Large intestine (tissue), 3 donors: ENCODE results near the gene RTP3. TPM values are rescaled to one million over a fixed set of nuclear protein-coding genes. Genes with fewer than 3 reads are reported as not detected.

Experiments used
- DNase-seq, 2 donors: peaks; one replicate each; pipeline versions ENCODE4 v3.0.0 to v3.0.0-alpha.2; 2013
- H3K27ac ChIP-seq: one replicate; pipeline ENCODE4 v1.5.1; 2013; ENCODE audit warnings: low read length
- H3K27me3 ChIP-seq: 2 replicates; pipeline ENCODE4 v1.6.1; 2013; ENCODE audit warnings: low read length; ENCODE audit not compliant: control insufficient read depth, insufficient read depth
- H3K36me3 ChIP-seq: 2 replicates; pipeline ENCODE4 v1.6.1; 2013; ENCODE audit warnings: low read length; ENCODE audit not compliant: control insufficient read depth, insufficient read depth
- H3K4me1 ChIP-seq: one replicate; pipeline ENCODE4 v1.6.1; 2013; ENCODE audit warnings: low read length; ENCODE audit not compliant: control insufficient read depth, insufficient read depth
- H3K4me3 ChIP-seq: one replicate; pipeline ENCODE4 v1.5.1; 2013; ENCODE audit warnings: low read length
- H3K9me3 ChIP-seq: one replicate; pipeline ENCODE4 v1.6.1; 2013; ENCODE audit warnings: mild to moderate bottlenecking, low read depth, low read length, moderate library complexity; ENCODE audit not compliant: control insufficient read depth
- WGBS: methylation state at CpG from one replicate; pipeline ENCODE4 v1.1.5; 2013; ENCODE audit warnings: low lambda C conversion rate; ENCODE audit not compliant: insufficient coverage; 5-methylcytosine and 5-hydroxymethylcytosine counted together
- polyA plus RNA-seq: library from polyadenylated mRNA; unstranded; fragments of 120-200 nt; gene quantifications from one replicate; pipeline ENCODE4 v1.2.1, GENCODE V29; 2013

Gene RTP3
- polyA plus RNA-seq, 1 donor = not detected

DNA sequence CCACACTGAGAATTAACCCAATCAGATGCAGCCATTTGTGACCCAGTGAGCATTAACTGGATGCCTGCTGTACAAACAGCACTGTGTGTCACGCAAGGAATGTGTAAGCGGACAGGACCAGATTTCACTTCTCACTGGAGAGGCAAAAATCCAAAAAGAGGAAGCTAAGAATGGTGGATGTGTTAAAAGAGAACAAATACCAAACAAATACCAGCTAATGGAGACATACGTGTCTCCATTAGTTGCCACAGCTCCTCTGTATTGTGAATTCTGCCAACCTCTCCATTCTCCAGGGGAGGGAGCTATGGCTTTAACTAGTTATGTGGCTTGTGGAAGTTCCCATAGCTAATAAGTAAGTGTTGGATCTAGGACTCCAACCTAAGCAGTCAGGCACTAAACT, 35.7 kb upstream of the RTP3 start:
- Histone ChIP-seq H3K27ac (no peak overlapping the region), H3K4me1 (peaks cover 3% of the 10 kb centered on the region), H3K9me3 (no peaks in the 10 kb centered on the region), H3K27me3 (peaks cover 38% of the 10 kb centered on the region), H3K4me3 (no peak overlapping the region), H3K36me3 (no peaks in the 10 kb centered on the region)
- 100% methylated on average over 1 of the region's 3 CpGs for WGBS
- peak; percentile 25 to 46 for DNase-seq

DNA sequence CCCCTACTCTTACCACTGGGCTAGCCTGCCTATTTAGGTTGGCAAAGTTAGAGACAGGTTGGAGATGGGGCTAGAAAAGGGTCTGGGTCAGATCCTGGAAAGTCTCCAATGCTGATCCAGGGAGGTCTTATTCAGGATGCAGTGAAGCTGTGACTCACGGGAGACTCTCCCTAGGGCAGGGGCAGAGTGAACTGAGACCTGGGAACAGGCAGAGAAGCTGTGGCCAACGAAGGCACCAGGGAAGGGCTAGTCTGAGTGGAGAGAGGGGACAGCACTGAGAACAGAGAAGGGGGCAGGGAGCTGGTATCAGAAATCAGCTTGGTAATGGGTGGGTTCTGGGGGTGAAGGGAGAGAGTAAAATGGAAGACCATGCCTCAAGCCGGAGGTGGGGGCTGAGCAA, 35.3 kb upstream of the RTP3 start:
- Histone ChIP-seq H3K9me3 (no peaks in the 10 kb centered on the region), H3K36me3 (no peaks in the 10 kb centered on the region), H3K27ac (no peak overlapping the region), H3K4me3 (no peak overlapping the region), H3K4me1 (peaks cover 3% of the 10 kb centered on the region), H3K27me3 (peaks cover 38% of the 10 kb centered on the region)
- no peak for DNase-seq
- WGBS = no CpG with 5 or more reads among the region's 3 CpGs

DNA sequence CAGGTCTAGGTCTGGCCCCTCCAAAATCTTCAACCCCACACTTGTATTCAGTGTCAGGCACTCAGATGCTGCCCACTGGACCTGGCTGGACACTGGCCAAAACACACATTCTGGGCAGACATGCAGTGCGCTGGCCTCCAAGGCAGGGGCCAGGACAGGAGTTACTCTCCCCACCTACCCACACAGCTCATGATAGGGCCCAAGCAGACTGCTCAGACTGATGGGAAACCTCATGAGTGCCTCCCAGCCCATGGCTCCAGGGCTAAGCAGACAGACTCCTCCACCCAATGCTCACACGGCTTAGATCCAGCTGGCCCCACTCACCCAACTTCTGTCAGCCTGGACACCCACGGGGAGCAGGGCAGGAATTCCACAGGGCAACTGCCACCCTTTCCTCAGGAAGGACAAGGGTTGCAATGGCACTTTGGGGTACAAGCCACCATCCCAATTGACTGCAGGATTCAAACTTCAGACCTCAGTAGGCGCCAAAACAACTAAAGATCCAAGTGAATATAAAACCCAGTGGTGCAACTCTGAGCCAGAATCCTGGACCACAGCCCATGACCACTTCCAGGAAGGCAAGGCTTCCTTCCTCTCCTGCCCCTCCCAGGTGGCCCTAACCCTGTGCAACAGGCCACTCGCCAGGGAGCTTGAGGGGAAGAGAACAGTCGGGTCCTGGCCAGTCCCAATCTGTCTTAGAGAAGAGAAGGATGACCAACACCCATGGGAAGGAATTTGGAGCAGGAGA, 34.5 kb upstream of the RTP3 start:
- no peak for DNase-seq
- Histone ChIP-seq H3K27ac (no peak overlapping the region), H3K27me3 (peaks cover 38% of the 10 kb centered on the region), H3K36me3 (no peaks in the 10 kb centered on the region), H3K9me3 (no peaks in the 10 kb centered on the region), H3K4me1 (peaks cover 3% of the 10 kb centered on the region), H3K4me3 (no peak overlapping the region)
- WGBS = no CpG with 5 or more reads among the region's 6 CpGs

DNA sequence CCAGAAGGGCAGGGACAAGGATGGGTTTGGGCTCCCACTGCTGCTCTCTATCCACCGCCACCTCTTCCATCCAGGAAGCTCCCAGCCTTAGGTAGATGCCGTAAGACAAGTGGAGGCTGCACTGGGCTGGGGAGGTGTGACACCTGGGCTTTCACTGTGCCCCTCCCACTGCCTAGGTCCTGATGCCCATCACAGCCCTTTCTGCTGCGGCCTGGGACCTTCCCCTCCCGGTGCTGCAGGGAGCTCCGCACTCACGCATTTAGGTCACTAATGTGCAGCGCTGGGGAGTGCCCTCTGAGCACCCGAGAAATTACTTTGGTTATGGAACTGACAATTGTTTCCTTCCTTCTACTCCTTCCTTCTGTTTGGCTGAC, 33.9 kb upstream of the RTP3 start:
- no CpG with 5 or more reads among the region's 8 CpGs for WGBS
- Histone ChIP-seq H3K9me3 (no peaks in the 10 kb centered on the region), H3K27me3 (peaks cover 38% of the 10 kb centered on the region), H3K4me3 (no peak overlapping the region), H3K4me1 (peaks cover 3% of the 10 kb centered on the region), H3K36me3 (no peaks in the 10 kb centered on the region), H3K27ac (no peak overlapping the region)
- no peak for DNase-seq

DNA sequence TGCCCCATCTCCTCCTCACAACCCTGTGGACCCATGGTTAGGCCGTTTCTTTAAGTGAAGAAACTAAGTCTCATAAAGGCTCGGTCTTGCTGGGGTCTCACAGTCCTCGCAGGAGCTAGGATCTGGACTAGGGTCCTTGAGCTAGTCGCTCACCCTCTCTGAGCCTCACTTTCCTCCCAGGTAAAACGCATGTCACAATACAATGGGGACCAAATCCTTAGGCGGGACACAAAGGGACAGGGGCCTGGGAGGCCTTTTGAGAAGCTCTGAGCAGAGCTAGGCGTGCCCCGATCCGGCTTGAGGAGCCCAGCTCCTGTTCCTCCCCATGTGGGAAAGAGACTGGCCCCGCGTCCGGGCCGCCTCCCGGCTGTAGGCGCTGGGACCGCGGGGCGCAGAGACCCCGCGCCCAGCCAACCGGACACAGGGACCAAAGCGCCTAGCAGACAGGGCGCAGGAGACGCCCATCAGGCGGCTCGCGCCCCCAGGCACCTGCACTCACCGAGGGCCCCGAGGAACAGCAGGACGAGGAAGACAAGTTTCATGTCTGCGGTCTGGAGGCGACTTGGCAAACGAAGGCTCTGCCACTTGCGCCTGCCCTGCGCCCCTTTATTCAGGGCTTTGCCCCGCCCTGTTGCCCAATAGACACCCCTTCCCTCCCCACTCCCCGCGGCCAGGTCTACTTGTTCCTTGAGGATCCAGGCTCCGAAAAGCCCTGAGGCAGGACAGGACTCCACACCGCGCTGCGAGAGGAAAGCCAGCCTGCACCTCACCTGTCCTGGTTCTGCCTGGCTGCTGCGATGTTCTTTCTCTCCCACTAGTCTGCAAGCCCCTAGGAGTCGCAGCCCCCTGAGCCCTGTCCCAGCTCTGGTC, 33.2 kb upstream of the RTP3 start, which contains the start of gene LTF:
TSS of gene LTF (minus strand) at position 580 of the 870 bp plus-strand sequence. CDS start at position 542, 38 bp downstream.
- Histone ChIP-seq H3K9me3 (no peaks in the 10 kb centered on the region), H3K4me3 (peak within 1 kb of the TSS; percentile 6), H3K27me3 (peaks cover 38% of the 10 kb centered on the region), H3K36me3 (no peaks in the 10 kb centered on the region), H3K27ac (no peak within 1 kb of the TSS), H3K4me1 (peaks cover 3% of the 10 kb centered on the region)
- no peak for DNase-seq
- WGBS = no CpG with 5 or more reads among the region's 44 CpGs

DNA sequence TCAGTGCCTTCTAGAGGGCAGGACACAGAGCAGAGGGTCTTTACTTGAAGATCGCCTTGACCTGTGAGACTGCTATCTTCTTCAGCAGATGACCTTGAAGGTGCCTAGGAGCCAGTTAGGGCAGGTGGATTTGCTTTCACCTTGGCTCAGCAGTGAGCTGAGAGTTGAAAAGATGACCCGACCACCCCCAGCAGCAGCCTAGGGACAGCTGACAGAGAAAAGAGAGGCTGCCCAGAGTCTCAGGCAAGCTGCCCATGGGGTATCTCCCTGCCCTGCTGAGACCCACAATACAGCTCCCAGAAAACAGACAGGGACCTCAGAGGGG, 32.6 kb upstream of the RTP3 start:
- WGBS = no CpG with 5 or more reads among the region's 2 CpGs
- Histone ChIP-seq H3K27ac (no peak overlapping the region), H3K4me3 (no peak overlapping the region), H3K9me3 (no peaks in the 10 kb centered on the region), H3K27me3 (peaks cover 38% of the 10 kb centered on the region), H3K36me3 (no peaks in the 10 kb centered on the region), H3K4me1 (peaks cover 3% of the 10 kb centered on the region)
- no peak for DNase-seq

DNA sequence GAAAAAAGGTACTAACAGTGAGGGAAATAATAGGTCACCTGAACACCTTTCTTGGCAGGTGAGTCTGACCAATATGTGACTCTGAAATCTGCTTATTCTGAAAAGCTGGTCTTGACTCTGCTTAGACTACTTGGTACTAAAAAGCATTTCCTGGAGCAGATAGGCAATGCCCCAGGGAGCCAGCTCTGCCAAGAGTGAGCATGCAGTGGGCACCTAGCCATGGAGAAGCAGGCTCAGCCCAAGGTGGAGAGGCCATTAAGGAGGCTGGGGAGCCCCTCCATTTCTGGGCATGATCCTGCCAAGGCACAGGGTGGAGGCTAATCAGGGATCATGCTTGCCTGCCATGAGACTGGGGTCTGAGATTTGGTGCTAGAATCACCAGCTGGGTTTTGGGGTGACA, 31.5 kb upstream of the RTP3 start:
- Histone ChIP-seq H3K27me3 (peaks cover 38% of the 10 kb centered on the region), H3K4me3 (no peak overlapping the region)

DNA sequence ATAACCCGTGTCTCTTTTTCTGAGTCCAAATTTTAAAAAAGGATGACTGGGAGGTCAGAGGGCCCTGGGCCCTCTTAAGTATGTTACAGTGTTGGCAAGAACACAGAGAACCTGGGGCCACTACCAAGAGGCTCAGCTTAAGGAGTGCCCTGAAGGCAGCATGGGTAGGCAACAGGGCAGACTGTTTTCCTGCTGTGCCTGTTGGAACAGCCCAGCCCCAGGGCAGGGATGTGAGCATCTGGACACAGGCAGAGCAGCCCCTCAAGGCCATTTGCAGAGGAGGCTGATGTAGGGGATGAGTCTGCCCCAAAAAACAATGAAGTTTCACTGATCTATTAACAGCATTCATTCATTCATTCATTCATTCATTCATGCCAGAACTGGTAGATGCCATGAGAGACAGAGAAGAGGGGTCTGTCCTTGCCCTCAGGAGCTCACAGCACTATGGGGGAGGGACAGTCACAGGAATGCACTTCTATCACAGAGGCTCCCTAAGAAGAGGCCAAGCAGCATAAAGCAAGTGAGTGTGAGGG, 30.8 kb upstream of the RTP3 start:
- H3K9me3 ChIP-seq = no peaks in the 10 kb centered on the region
- WGBS = no CpG with 5 or more reads among the region's 1 CpG
- peaks cover 2% of the 10 kb centered on the region for H3K4me1 ChIP-seq
- H3K27ac ChIP-seq = no peak overlapping the region
- no peaks in the 10 kb centered on the region for H3K36me3 ChIP-seq
- H3K4me3 ChIP-seq = no peak overlapping the region
- no peak for DNase-seq
- peaks cover 38% of the 10 kb centered on the region for H3K27me3 ChIP-seq

More for the DNA sequence above, 31.5 kb upstream of the RTP3 start:
- H3K4me1 ChIP-seq = peaks cover 3% of the 10 kb centered on the region
- H3K27ac ChIP-seq = no peak overlapping the region
- no peaks in the 10 kb centered on the region for H3K36me3 ChIP-seq
- no peaks in the 10 kb centered on the region for H3K9me3 ChIP-seq
- no peak for DNase-seq

DNA sequence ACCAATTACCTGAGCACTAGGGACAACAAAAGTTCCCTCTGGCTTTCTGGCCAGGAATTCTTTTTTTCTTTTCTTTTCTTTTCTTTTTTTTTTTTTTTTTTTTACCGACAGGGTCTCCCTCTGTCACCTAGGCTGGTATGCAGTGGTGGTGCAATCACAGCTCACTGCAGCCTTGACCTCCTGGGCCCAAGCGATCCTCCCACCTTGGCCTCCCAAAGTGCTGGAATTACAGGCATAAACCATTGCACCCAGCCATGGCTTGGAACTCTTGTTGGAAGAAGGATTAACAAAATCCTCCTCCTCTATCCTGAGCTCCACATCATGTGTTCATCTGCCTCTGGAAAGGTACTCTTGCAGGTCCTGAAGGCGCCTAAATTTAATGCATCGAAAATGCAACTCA, 30.2 kb upstream of the RTP3 start:
- no peak for DNase-seq

DNA sequence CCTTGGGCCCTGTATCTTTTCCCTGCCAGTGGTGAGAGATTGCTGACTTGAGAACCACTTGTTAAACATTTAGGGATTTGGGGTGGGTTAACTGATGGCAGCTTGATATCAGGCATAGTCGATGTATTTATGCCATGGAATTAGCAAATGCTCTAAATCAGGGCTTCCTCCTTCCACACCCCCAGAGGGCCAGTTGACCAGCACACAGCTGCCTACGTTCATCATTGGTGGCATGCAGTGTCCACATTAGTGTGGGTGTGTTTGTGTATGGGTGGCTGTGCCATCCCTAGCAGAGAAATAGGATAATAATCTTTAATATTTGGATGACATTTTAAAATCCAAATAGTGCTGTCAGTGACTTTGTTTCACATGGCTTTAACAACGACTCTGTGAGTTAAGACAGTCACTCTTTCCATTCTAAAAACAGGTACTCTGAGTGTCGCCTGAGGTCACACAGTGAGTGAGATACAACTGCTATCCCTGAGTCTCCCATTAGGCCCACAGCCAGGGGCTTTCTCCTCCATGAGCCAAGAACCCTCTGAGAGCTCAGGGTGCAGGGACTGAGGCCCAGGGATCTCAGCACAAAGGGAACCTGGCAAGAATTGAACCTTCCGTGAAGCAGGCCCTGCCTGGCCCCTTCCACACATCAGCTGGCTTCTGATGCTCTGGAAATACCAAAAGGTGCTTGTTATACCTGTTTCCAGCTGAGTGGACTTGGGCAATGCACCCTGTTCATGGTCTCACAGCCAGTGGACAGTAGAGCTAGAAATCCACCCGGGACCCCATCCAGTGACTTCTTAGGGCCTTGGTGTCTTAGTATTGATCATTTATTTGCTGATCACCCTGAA, 28.8 kb upstream of the RTP3 start:
- Histone ChIP-seq H3K36me3 (no peaks in the 10 kb centered on the region), H3K27ac (no peak overlapping the region), H3K9me3 (no peaks in the 10 kb centered on the region), H3K4me3 (no peak overlapping the region), H3K4me1 (no peaks in the 10 kb centered on the region), H3K27me3 (peaks cover 23% of the 10 kb centered on the region)
- WGBS = no CpG with 5 or more reads among the region's 6 CpGs
- no peak for DNase-seq

More for the DNA sequence above, 30.2 kb upstream of the RTP3 start:
- 80% methylated on average over 1 of the region's 4 CpGs for WGBS
- no peaks in the 10 kb centered on the region for H3K4me1 ChIP-seq
- H3K27ac ChIP-seq = no peak overlapping the region
- H3K36me3 ChIP-seq = no peaks in the 10 kb centered on the region
- peaks cover 37% of the 10 kb centered on the region for H3K27me3 ChIP-seq
- H3K9me3 ChIP-seq = no peaks in the 10 kb centered on the region
- H3K4me3 ChIP-seq = no peak overlapping the region
